Esophagus muscularis mucosa (tissue), 4 donors: Measurements from ENCODE around the gene AUTS2. TPM values are rescaled to one million over a fixed set of nuclear protein-coding genes. Genes with fewer than 3 reads are reported as not detected.

Source experiments
- DNase-seq: peaks from one replicate; pipeline ENCODE4 v3.0.0-alpha.2; 2017; ENCODE audit errors: extremely low spot score
- H3K27ac ChIP-seq, 4 donors: fragments of 200-600 bp; sonication (generic); replicated peaks in 1 of 4; 1 replicate in 3 of 4; 2 replicates in 1 of 4; pipeline ENCODE4 v1.5.1; 2016 to 2019; ENCODE audit warnings: mild to moderate bottlenecking in 1 of 4
- H3K27me3 ChIP-seq, 4 donors: fragments of 200-600 bp; sonication (generic); one replicate each; pipeline versions ENCODE4 v1.5.1 to v1.6.0; 2016 to 2019
- H3K36me3 ChIP-seq, 4 donors: fragments of 200-600 bp; sonication (generic); one replicate each; pipeline ENCODE4 v1.5.1; 2016 to 2019
- H3K4me1 ChIP-seq, 4 donors: fragments of 200-600 bp; sonication (generic); one replicate each; pipeline ENCODE4 v1.5.1; 2016 to 2019
- H3K4me3 ChIP-seq, 4 donors: fragments of 200-600 bp; sonication (generic); 1 replicate in 2 of 4; 2 replicates in 2 of 4; pipeline ENCODE4 v1.5.1; 2016 to 2019; ENCODE audit warnings: mild to moderate bottlenecking in 4 of 4, moderate library complexity in 1 of 4
- H3K9me3 ChIP-seq, 4 donors: fragments of 200-600 bp; sonication (generic); 1 replicate in 3 of 4; 2 replicates in 1 of 4; pipeline ENCODE4 v1.5.1; 2016 to 2019
- EP300 ChIP-seq: sonication (generic); formaldehyde crosslinking; IDR thresholded peaks from one replicate; pipeline ENCODE4 v1.6.1; 2017; ENCODE audit warnings: antibody characterized with exemption
- POLR2A ChIP-seq: fragments of 450-650 bp; IDR thresholded peaks from one replicate; pipeline ENCODE4 v1.6.1; 2017; ENCODE audit warnings: antibody characterized with exemption, moderate library complexity, mild to moderate bottlenecking, low read depth
- POLR2AphosphoS5 ChIP-seq, 2 donors: sonication (generic); formaldehyde crosslinking; IDR thresholded peaks; one replicate each; pipeline ENCODE4 v1.6.1; 2017; ENCODE audit warnings: antibody characterized with exemption in 2 of 2
- WGBS: methylation state at CpG from one replicate; pipeline ENCODE4 v1.1.5; 2018; 5-methylcytosine and 5-hydroxymethylcytosine counted together
- intact Hi-C: fragments of 100-400 bp; cut with DNase I; formaldehyde crosslinking; loops from one replicate; pipeline ENCODE4 v1.15.1; 2023
- total RNA-seq, 4 donors: library from RNA; depleted of rRNA; stranded (reverse); fragments of >200 nt; gene quantifications; one replicate each; pipeline versions ENCODE4 v1.1.0 to v1.2.1, GENCODE V29; 2016
- TF ChIP-seq, protein P1 (sequence below), 3 experiments: fragments of 200-600 bp in 2 of 3; fragments of 450-650 bp in 1 of 3; sonication (generic) in 2 of 3; IDR thresholded peaks; one replicate each; pipeline ENCODE4 v1.5.1; 2017 to 2019; ENCODE audit warnings: antibody characterized with exemption in 3 of 3, mild to moderate bottlenecking in 2 of 3, moderate library complexity in 1 of 3

AUTS2 gene
- total RNA-seq, 4 donors from 2014 or later = 18.5 to 44.9 (median 34.2) TPM

DNA sequence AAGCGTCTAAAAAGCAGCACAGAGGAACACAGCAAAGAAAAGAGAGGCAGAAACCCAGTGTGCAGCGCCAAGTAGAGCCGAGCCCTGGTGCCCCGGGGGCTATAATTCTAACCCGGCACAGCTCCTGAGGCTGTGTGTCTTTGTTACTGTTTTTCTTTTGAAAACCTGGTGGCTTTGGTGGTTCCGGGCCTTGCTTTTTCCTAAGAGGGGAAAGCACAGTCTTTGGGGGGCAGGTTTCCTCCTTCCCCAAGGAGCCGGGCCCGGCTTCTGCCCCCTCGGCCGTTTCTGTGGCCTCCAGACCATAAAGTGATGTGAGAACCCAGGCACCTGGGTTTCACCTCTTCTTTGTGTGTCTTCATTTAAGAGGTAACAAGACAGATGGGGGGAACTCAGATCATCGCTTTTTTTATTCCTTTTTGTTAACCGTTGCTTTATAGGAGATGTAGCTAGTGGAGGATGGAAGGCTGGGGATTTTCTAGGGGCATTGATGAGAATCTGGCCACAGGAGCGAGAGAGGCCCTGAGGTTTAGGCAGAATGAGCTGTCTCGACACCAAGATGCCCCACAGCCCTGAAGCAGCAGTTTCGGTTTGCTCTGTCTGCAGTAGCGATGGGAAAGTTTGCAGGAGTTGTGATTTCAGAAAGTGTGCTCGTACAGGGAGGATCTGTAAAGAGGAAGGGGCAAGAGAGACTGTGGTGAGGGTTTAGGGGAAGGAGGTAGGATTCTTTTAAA lies 1165.9 kb downstream of the AUTS2 start:
- H3K4me3 ChIP-seq = no peak overlapping the region
- peaks cover 0 to 6% (median 2%) of the 10 kb centered on the region in 4 donors for H3K4me1 ChIP-seq
- H3K27me3 ChIP-seq = no peaks in the 10 kb centered on the region
- 86% methylated on average over 17 of the region's 17 CpGs for WGBS
- H3K36me3 ChIP-seq = peaks cover 6 to 43% (median 29%) of the 10 kb centered on the region in 4 donors
- TF ChIP-seq EP300 (no peak), POLR2A (no peak), POLR2AphosphoS5 (IDR thresholded peaks at IDR 0.05) (no peak)
- TF ChIP-seq, protein P1, sequence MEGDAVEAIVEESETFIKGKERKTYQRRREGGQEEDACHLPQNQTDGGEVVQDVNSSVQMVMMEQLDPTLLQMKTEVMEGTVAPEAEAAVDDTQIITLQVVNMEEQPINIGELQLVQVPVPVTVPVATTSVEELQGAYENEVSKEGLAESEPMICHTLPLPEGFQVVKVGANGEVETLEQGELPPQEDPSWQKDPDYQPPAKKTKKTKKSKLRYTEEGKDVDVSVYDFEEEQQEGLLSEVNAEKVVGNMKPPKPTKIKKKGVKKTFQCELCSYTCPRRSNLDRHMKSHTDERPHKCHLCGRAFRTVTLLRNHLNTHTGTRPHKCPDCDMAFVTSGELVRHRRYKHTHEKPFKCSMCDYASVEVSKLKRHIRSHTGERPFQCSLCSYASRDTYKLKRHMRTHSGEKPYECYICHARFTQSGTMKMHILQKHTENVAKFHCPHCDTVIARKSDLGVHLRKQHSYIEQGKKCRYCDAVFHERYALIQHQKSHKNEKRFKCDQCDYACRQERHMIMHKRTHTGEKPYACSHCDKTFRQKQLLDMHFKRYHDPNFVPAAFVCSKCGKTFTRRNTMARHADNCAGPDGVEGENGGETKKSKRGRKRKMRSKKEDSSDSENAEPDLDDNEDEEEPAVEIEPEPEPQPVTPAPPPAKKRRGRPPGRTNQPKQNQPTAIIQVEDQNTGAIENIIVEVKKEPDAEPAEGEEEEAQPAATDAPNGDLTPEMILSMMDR (IDR thresholded peaks at IDR 0.05) = no peak
- DNase-seq = no peak
- no peak overlapping the region for H3K27ac ChIP-seq
- intact Hi-C loops = no loop called here
- H3K9me3 ChIP-seq = no peaks in the 10 kb centered on the region

GRCh38 chr7:70764701-70765208 lies 1166.5 kb downstream of the AUTS2 start:
- WGBS = 94% methylated on average over 15 of the region's 15 CpGs
- Histone ChIP-seq H3K9me3 (no peaks in the 10 kb centered on the region), H3K27ac (no peak overlapping the region), H3K4me1 (peaks cover 0 to 6% (median 2%) of the 10 kb centered on the region in 4 donors), H3K27me3 (no peaks in the 10 kb centered on the region), H3K4me3 (no peak overlapping the region), H3K36me3 (peaks cover 6 to 48% (median 31%) of the 10 kb centered on the region in 4 donors)
- no peak for DNase-seq
- no peak for TF ChIP-seq EP300
- TF ChIP-seq, protein P1 (IDR thresholded peaks at IDR 0.05) = no peak
- TF ChIP-seq POLR2AphosphoS5 (IDR thresholded peaks at IDR 0.05) = no peak
- TF ChIP-seq POLR2A = no peak
- intact Hi-C loops = no loop called here

DNA sequence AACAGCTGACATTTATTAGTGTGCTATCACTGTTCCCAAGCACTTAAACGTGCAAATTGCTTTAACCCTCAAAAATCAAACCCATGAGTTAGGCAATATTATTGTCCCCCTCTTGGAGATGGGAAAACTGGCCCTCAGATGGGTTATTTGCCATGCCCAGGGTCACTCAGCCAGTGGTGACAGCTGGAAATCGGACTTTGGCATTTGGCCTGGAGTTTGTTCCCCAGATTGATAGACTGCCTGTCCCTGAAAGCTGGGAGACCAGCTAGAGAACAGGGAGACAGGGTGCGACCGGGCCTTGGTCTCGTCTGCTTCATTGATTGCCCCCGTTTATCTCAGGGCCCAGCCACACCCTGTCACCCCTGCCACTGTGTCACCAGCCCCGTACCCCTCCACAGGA lies 1167.4 kb downstream of the AUTS2 start:
- TF ChIP-seq, protein P1 (IDR thresholded peaks at IDR 0.05) = no peak
- TF ChIP-seq POLR2AphosphoS5 (IDR thresholded peaks at IDR 0.05) (no peak), POLR2A (no peak), EP300 (no peak)
- no peak for DNase-seq
- no peaks in the 10 kb centered on the region for H3K9me3 ChIP-seq
- H3K27me3 ChIP-seq = no peaks in the 10 kb centered on the region
- intact Hi-C loops = no loop called here
- 94% methylated on average over 7 of the region's 7 CpGs for WGBS
- H3K4me1 ChIP-seq = peaks cover 0 to 6% (median under 1%) of the 10 kb centered on the region in 4 donors
- H3K4me3 ChIP-seq = no peak overlapping the region
- no peak overlapping the region for H3K27ac ChIP-seq
- H3K36me3 ChIP-seq = peaks cover 6 to 57% (median 32%) of the 10 kb centered on the region in 4 donors

DNA sequence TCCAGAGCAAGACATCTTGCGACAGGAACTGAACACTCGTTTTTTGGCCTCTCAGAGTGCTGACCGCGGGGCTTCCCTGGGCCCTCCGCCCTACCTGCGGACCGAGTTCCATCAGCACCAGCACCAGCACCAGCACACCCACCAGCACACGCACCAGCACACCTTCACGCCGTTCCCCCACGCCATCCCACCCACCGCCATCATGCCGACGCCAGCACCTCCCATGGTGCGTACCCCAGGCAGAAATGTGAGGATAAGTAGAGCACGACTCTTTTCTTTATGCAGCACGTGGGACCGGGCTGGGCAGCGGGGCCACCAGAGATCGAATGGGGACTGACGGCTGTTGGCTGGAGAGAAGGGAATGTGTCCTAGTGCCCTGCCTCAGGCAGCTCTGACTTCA lies 1167.8 kb downstream of the AUTS2 start:
- H3K4me3 ChIP-seq = no peak overlapping the region
- DNase-seq = no peak
- 97% methylated on average over 13 of the region's 21 CpGs for WGBS
- peaks cover 0 to 6% (median 0%) of the 10 kb centered on the region in 4 donors for H3K4me1 ChIP-seq
- peaks cover 6 to 60% (median 33%) of the 10 kb centered on the region in 4 donors for H3K36me3 ChIP-seq
- intact Hi-C loops = no loop called here
- no peak overlapping the region for H3K27ac ChIP-seq
- no peak for TF ChIP-seq EP300
- no peak for TF ChIP-seq POLR2AphosphoS5 (IDR thresholded peaks at IDR 0.05)
- no peak for TF ChIP-seq POLR2A
- TF ChIP-seq, protein P1 (IDR thresholded peaks at IDR 0.05) = no peak
- no peaks in the 10 kb centered on the region for H3K27me3 ChIP-seq
- H3K9me3 ChIP-seq = no peaks in the 10 kb centered on the region
